WTC11 (cell line): ENCODE results near the gene IKBKE. TPM values are rescaled to one million over a fixed set of nuclear protein-coding genes. Genes with fewer than 3 reads are reported as not detected.

Experiments used
- ATAC-seq: fragments of 200-7000 bp; cut with Tn5 transposase; 2 replicates; pipeline ENCODE4 v1.10.0; 2021; ENCODE audit warnings: mild to moderate bottlenecking, moderate library complexity
- CTCF ChIA-PET: fragments of 300-600 bp; sonication (Branson Sonifier 250); formaldehyde crosslinking; loops from one replicate; lab custom pipeline; 2021; ENCODE audit warnings: antibody characterized with exemption; lab: Charles Lee
- POLR2A ChIA-PET: fragments of 350-600 bp; sonication (Branson Sonifier 250); formaldehyde crosslinking; loops from one replicate; lab custom pipeline; 2021; ENCODE audit warnings: antibody characterized with exemption; lab: Charles Lee
- DNase-seq: peaks from one replicate; pipeline ENCODE4 v3.0.0; 2021; ENCODE audit warnings: low spot score
- H3K27ac Mint-ChIP-seq: 2 replicates; pipeline ENCODE4 v1.8.0; 2021; ENCODE audit warnings: mixed read lengths
- H3K27me3 Mint-ChIP-seq: 2 replicates; pipeline ENCODE4 v1.8.0; 2021; ENCODE audit warnings: low read depth, mild to moderate bottlenecking, moderate library complexity, mixed read lengths
- H3K36me3 Mint-ChIP-seq: 2 replicates; pipeline ENCODE4 v1.8.0; 2021; ENCODE audit warnings: mixed read lengths
- H3K4me1 Mint-ChIP-seq: 2 replicates; pipeline ENCODE4 v1.8.0; 2022; ENCODE audit warnings: mixed read lengths
- H3K4me3 Mint-ChIP-seq: 2 replicates; pipeline ENCODE4 v1.8.0; 2021; ENCODE audit warnings: mild to moderate bottlenecking, moderate library complexity, mixed read lengths
- H3K9me3 Mint-ChIP-seq: 2 replicates; pipeline ENCODE4 v1.8.0; 2021; ENCODE audit warnings: mixed read lengths
- AFF4 ChIP-seq: sonication (generic); formaldehyde crosslinking; IDR thresholded peaks from 2 replicates; pipeline ENCODE4 v1.8.1; 2023; ENCODE audit warnings: mild to moderate bottlenecking, missing genetic modification reagents, borderline replicate concordance
- ATF6 ChIP-seq: sonication (generic); formaldehyde crosslinking; IDR thresholded peaks from 2 replicates; pipeline ENCODE4 v1.8.1; 2023; ENCODE audit warnings: mild to moderate bottlenecking, missing genetic modification reagents
- E2F1 ChIP-seq: sonication (generic); formaldehyde crosslinking; IDR thresholded peaks from 2 replicates; pipeline ENCODE4 v1.8.0; 2022; ENCODE audit warnings: mild to moderate bottlenecking, missing genetic modification reagents
- FOXK1 ChIP-seq: sonication (generic); formaldehyde crosslinking; IDR thresholded peaks from 2 replicates; pipeline ENCODE4 v1.8.0; 2022; ENCODE audit warnings: mild to moderate bottlenecking, moderate library complexity, missing genetic modification reagents
- HMGA2 ChIP-seq: fragments of 250-450 bp; sonication (Bioruptor Pico); IDR thresholded peaks from 2 replicates; pipeline ENCODE4 v1.4.0; 2021; ENCODE audit warnings: mild to moderate bottlenecking, moderate library complexity
- IRF1 ChIP-seq: sonication (generic); formaldehyde crosslinking; IDR thresholded peaks from 2 replicates; pipeline ENCODE4 v1.8.0; 2023; ENCODE audit warnings: missing genetic modification reagents
- JAZF1 ChIP-seq: fragments of 250-450 bp; sonication (Bioruptor Pico); IDR thresholded peaks from 2 replicates; pipeline ENCODE4 v1.9.0; 2021; ENCODE audit warnings: moderate library complexity, mild to moderate bottlenecking, inconsistent platforms
- JUN ChIP-seq: sonication (generic); formaldehyde crosslinking; IDR thresholded peaks from 2 replicates; pipeline ENCODE4 v1.8.0; 2023; ENCODE audit warnings: mild to moderate bottlenecking, missing genetic modification reagents
- NR3C1 ChIP-seq: sonication (generic); formaldehyde crosslinking; conservative IDR thresholded peaks from 2 replicates; pipeline ENCODE4 v1.8.1; 2023; ENCODE audit warnings: low read depth, mild to moderate bottlenecking, missing genetic modification reagents
- SP1 ChIP-seq: sonication (generic); formaldehyde crosslinking; conservative IDR thresholded peaks from 2 replicates; pipeline ENCODE4 v1.8.1; 2022; ENCODE audit warnings: missing genetic modification reagents
- TEAD4 ChIP-seq: sonication (generic); formaldehyde crosslinking; IDR thresholded peaks from 2 replicates; pipeline ENCODE4 v1.8.0; 2022; ENCODE audit warnings: mild to moderate bottlenecking, missing genetic modification reagents
- ZNF121 ChIP-seq: sonication (generic); formaldehyde crosslinking; IDR thresholded peaks from 2 replicates; pipeline ENCODE4 v1.8.0; 2023; ENCODE audit warnings: missing genetic modification reagents
- ZNF263 ChIP-seq: sonication (generic); formaldehyde crosslinking; IDR thresholded peaks from 2 replicates; pipeline ENCODE4 v1.8.1; 2022; ENCODE audit warnings: low read depth, mild to moderate bottlenecking, moderate library complexity, missing genetic modification reagents
- ZNF396 ChIP-seq: fragments of 250-450 bp; sonication (Bioruptor Pico); IDR thresholded peaks from 2 replicates; pipeline ENCODE4 v1.8.0; 2021; ENCODE audit warnings: mild to moderate bottlenecking, moderate library complexity, borderline replicate concordance
- ZNF416 ChIP-seq: fragments of 250-450 bp; sonication (Bioruptor Pico); IDR thresholded peaks from 2 replicates; pipeline ENCODE4 v1.9.0; 2021; ENCODE audit warnings: mild to moderate bottlenecking, inconsistent platforms
- total RNA-seq: library from RNA; stranded (reverse); gene quantifications from 3 replicates; pipeline ENCODE4 v1.2.3, GENCODE V29; 2021
- TF ChIP-seq, protein P1 (sequence below): sonication (generic); formaldehyde crosslinking; IDR thresholded peaks from 2 replicates; pipeline ENCODE4 v1.8.0; 2022; ENCODE audit warnings: mild to moderate bottlenecking, missing genetic modification reagents
- TF ChIP-seq, protein P2 (sequence below): sonication (generic); formaldehyde crosslinking; IDR thresholded peaks from 2 replicates; pipeline ENCODE4 v1.8.1; 2023; ENCODE audit warnings: mild to moderate bottlenecking, moderate library complexity, missing genetic modification reagents
- TF ChIP-seq, protein P3 (sequence below): sonication (generic); formaldehyde crosslinking; IDR thresholded peaks from 2 replicates; pipeline ENCODE4 v1.8.1; 2023; ENCODE audit warnings: mild to moderate bottlenecking, missing genetic modification reagents

IKBKE gene
- total RNA-seq, 1 experiment from 2014 or later: 8.1 TPM

- peaks cover 7% of the 10 kb centered on the region; the same call in 1 of the 2 replicates for H3K4me1 Mint-ChIP-seq
- DNase-seq (no peak), ATAC-seq (no peak)
- POLR2A ChIA-PET: no interaction called here
- no peak overlapping the region for H3K27ac Mint-ChIP-seq
- no peak overlapping the region for H3K4me3 Mint-ChIP-seq
- H3K36me3 Mint-ChIP-seq: no peaks in the 10 kb centered on the region
- CTCF ChIA-PET: interaction anchor here (0.6 to 2.0 kb wide), 8 partner anchors 11 to 906 kb away, joined by 3 to 14 read pairs (median 4); partner anchors contain the start of genes IKBKE and RASSF5
- no peaks in the 10 kb centered on the region for H3K9me3 Mint-ChIP-seq
- H3K27me3 Mint-ChIP-seq: no peaks in the 10 kb centered on the region
- TF ChIP-seq JAZF1 (CRISPR knock-in tag) (no peak), JUN (CRISPR knock-in tag) (no peak), ZNF396 (CRISPR knock-in tag) (no peak)
These were observed 24.8 kb downstream of the IKBKE start for GRCh38 chr1:206495011-206495461.

GRCh38 chr1:206495493-206496046, 25.3 kb downstream of the IKBKE start:
- Mint-ChIP-seq H3K4me1 (peaks cover 7% of the 10 kb centered on the region; the same call in 1 of the 2 replicates), H3K4me3 (no peak overlapping the region), H3K36me3 (no peaks in the 10 kb centered on the region), H3K27me3 (no peaks in the 10 kb centered on the region), H3K9me3 (no peaks in the 10 kb centered on the region), H3K27ac (no peak overlapping the region)
- POLR2A ChIA-PET: no interaction called here
- CTCF ChIA-PET: interaction anchor here (0.6 to 2.0 kb wide), 9 partner anchors 10 to 223 kb away, joined by 3 to 14 read pairs (median 3); partner anchors contain the start of genes EIF2D, IKBKE and RASSF5
- TF ChIP-seq HMGA2: no peak
- TF ChIP-seq, protein P1, sequence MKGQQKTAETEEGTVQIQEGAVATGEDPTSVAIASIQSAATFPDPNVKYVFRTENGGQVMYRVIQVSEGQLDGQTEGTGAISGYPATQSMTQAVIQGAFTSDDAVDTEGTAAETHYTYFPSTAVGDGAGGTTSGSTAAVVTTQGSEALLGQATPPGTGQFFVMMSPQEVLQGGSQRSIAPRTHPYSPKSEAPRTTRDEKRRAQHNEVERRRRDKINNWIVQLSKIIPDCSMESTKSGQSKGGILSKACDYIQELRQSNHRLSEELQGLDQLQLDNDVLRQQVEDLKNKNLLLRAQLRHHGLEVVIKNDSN: no peak
- TF ChIP-seq IRF1 (CRISPR knock-in tag): no peak
- TF ChIP-seq, protein P2, sequence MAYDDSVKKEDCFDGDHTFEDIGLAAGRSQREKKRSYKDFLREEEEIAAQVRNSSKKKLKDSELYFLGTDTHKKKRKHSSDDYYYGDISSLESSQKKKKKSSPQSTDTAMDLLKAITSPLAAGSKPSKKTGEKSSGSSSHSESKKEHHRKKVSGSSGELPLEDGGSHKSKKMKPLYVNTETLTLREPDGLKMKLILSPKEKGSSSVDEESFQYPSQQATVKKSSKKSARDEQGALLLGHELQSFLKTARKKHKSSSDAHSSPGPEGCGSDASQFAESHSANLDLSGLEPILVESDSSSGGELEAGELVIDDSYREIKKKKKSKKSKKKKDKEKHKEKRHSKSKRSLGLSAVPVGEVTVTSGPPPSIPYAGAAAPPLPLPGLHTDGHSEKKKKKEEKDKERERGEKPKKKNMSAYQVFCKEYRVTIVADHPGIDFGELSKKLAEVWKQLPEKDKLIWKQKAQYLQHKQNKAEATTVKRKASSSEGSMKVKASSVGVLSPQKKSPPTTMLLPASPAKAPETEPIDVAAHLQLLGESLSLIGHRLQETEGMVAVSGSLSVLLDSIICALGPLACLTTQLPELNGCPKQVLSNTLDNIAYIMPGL (CRISPR knock-in tag): no peak
- TF ChIP-seq ATF6 (CRISPR knock-in tag): no peak
- TF ChIP-seq AFF4 (CRISPR knock-in tag): no peak
- TF ChIP-seq TEAD4: no peak
- no peak for ATAC-seq
- no peak for DNase-seq

- no peak overlapping the region for H3K27ac Mint-ChIP-seq
- no peaks in the 10 kb centered on the region for H3K36me3 Mint-ChIP-seq
- ChIA-PET CTCF (interaction anchor here (0.8 to 2.0 kb wide), 8 partner anchors 10 to 116 kb away, joined by 3 to 14 read pairs (median 5); partner anchors contain the start of gene EIF2D), POLR2A (no interaction called here)
- ATAC-seq (no peak), DNase-seq (no peak)
- H3K4me3 Mint-ChIP-seq: no peak overlapping the region
- H3K9me3 Mint-ChIP-seq: no peaks in the 10 kb centered on the region
- peaks cover 7% of the 10 kb centered on the region; the same call in 1 of the 2 replicates for H3K4me1 Mint-ChIP-seq
- H3K27me3 Mint-ChIP-seq: no peaks in the 10 kb centered on the region
- TF ChIP-seq, protein P3, sequence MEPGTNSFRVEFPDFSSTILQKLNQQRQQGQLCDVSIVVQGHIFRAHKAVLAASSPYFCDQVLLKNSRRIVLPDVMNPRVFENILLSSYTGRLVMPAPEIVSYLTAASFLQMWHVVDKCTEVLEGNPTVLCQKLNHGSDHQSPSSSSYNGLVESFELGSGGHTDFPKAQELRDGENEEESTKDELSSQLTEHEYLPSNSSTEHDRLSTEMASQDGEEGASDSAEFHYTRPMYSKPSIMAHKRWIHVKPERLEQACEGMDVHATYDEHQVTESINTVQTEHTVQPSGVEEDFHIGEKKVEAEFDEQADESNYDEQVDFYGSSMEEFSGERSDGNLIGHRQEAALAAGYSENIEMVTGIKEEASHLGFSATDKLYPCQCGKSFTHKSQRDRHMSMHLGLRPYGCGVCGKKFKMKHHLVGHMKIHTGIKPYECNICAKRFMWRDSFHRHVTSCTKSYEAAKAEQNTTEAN (CRISPR knock-in tag): no peak
- TF ChIP-seq NR3C1 (CRISPR knock-in tag) (no peak), E2F1 (CRISPR knock-in tag) (no peak), ZNF121 (CRISPR knock-in tag) (no peak), FOXK1 (no peak), SP1 (CRISPR knock-in tag) (no peak), ZNF263 (no peak), ZNF416 (CRISPR knock-in tag) (no peak)
- TF ChIP-seq, all 79 proteins: peak for 0
These were observed 26.0 kb downstream of the IKBKE start for GRCh38 chr1:206496131-206496793.
